ENCODE measurements around the gene HBZ. TPM values are rescaled to one million over a fixed set of nuclear protein-coding genes. Genes with fewer than 3 reads are reported as not detected.

Gene HBZ
- total RNA-seq, 1 experiment from 2014 or later = not detected

DNA sequence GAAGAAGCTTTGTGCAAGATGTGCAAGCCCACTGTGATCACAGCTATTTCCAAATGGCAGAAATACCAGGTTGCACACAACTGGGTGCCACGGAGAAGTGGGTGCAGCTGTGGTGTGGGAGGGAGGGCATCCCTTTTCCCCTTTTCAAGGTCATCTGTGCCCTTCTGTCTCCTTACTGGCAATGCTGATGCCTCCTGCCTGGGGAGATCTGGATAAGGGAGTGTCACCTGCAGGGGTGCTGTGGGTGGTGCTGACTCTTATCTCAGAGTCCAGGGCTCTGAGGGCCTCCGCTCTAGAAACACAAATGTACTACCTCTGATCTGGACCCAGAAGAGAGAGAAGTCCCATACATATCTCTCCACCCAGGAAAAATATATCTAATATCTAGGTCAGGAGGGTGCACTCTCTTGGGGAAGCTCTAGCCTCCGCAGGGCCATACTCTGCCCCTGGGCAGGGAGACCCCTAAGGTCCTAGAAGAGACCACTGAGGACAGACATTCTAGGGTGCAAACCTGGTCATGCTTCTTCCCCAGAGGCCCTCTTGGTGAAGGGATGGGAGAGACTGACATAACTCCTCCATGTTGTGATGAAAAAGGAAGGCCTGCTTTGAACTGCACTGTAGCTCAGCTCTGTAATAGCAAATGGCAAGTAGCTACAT, 32.5 kb upstream of the HBZ start:
- ATAC-seq = no peak
- no peaks in the 10 kb centered on the region for H3K9me3 ChIP-seq (ENCODE audit: control insufficient read depth in 1 of 2, insufficient read depth in 1 of 2, low read depth in 1 of 2, low read length in 2 of 2)
- BruUV-seq (replicated peaks) = no TSS peak

GRCh38 chr16:120756-121155, 31.7 kb upstream of the HBZ start:
- H3K79me2 ChIP-seq (ENCODE audit: insufficient read depth, low read length) = peaks cover 3% of the 10 kb centered on the region; the same call in 1 of the 2 replicates
- ChIA-PET RAD21 (ENCODE audit: low non-redundant PET in 1 of 2, low total read pairs in 2 of 2, uncharacterized antibody in 2 of 2, unreplicated experiment in 2 of 2) (no interaction called here), CTCF (no interaction called here), POLR2A (no interaction called here)
- intact Hi-C loops (cut with micrococcal nuclease) = no loop called here
- H3K36me3 ChIP-seq (ENCODE audit: control insufficient read depth in 1 of 2, insufficient read depth in 2 of 2, low read length in 2 of 2) = 0 out of 4 replicates have a peak, but pooled peaks cover 0 to 6% of the 10 kb centered on the region in 2 experiments
- no peak overlapping the region for H3K9ac ChIP-seq (ENCODE audit: low read length)
- DNase-seq (ENCODE audit: low read depth, low spot score) (no peak), ATAC-seq (no peak)
- no TSS peak for BruUV-seq (replicated peaks)
- H3K27ac ChIP-seq (ENCODE audit: low read depth, low read length) = no peak overlapping the region
- no peak overlapping the region for H2AFZ ChIP-seq (ENCODE audit: low read depth, low read length, poor library complexity, severe bottlenecking)
- H4K20me1 ChIP-seq (ENCODE audit: insufficient read depth) = no peaks in the 10 kb centered on the region
- H3K9me3 ChIP-seq (ENCODE audit: control insufficient read depth in 1 of 2, insufficient read depth in 1 of 2, low read depth in 1 of 2, low read length in 2 of 2) = no peaks in the 10 kb centered on the region
- H3K9me2 ChIP-seq (ENCODE audit: insufficient read depth) = no peaks in the 10 kb centered on the region
- no peaks in the 10 kb centered on the region for H3K27me3 ChIP-seq (ENCODE audit: insufficient read depth, low read length)
- H3K4me1 ChIP-seq (ENCODE audit: control insufficient read depth in 1 of 2, insufficient read depth in 2 of 2, low read length in 2 of 2) = peaks cover 7 to 9% of the 10 kb centered on the region in 2 experiments; a peak in 3 of 4 replicates
- no peak overlapping the region for H3K4me3 ChIP-seq (replicated peaks in 1 of 2; ENCODE audit: low read depth in 1 of 2, low read length in 2 of 2)
- no peak overlapping the region for H3K4me2 ChIP-seq (ENCODE audit: low read length)
- no peak for TF ChIP-seq POLR2A (IDR thresholded peaks at IDR 0.05; ENCODE audit: borderline replicate concordance, extremely low read depth, insufficient read depth, insufficient read length)
- TF ChIP-seq REST (IDR thresholded peaks at IDR 0.05; ENCODE audit: low read depth) = no peak
- TF ChIP-seq CBX3 (IDR thresholded peaks at IDR 0.05; ENCODE audit: low read depth) = no peak

More for the DNA sequence above, 32.5 kb upstream of the HBZ start:
- H3K9me2 ChIP-seq (ENCODE audit: insufficient read depth) = no peaks in the 10 kb centered on the region
- no peak overlapping the region for H3K27ac ChIP-seq (ENCODE audit: low read depth, low read length)
- no peak overlapping the region for H2AFZ ChIP-seq (ENCODE audit: low read depth, low read length, poor library complexity, severe bottlenecking)
- 0 out of 4 replicates have a peak, but pooled peaks cover 0 to 6% of the 10 kb centered on the region in 2 experiments for H3K36me3 ChIP-seq (ENCODE audit: control insufficient read depth in 1 of 2, insufficient read depth in 2 of 2, low read length in 2 of 2)
- H3K4me1 ChIP-seq (ENCODE audit: control insufficient read depth in 1 of 2, insufficient read depth in 2 of 2, low read length in 2 of 2) = peaks cover 7 to 9% of the 10 kb centered on the region in 2 experiments; a peak in 3 of 4 replicates
- H3K4me2 ChIP-seq (ENCODE audit: low read length) = no peak overlapping the region
- H4K20me1 ChIP-seq (ENCODE audit: insufficient read depth) = no peaks in the 10 kb centered on the region
- ChIA-PET POLR2A (no interaction called here), RAD21 (ENCODE audit: low non-redundant PET in 1 of 2, low total read pairs in 2 of 2, uncharacterized antibody in 2 of 2, unreplicated experiment in 2 of 2) (no interaction called here), CTCF (no interaction called here)
- DNase-seq (ENCODE audit: low read depth, low spot score) = no peak
- no peaks in the 10 kb centered on the region for H3K27me3 ChIP-seq (ENCODE audit: insufficient read depth, low read length)
- TF ChIP-seq FOSL1 (IDR thresholded peaks at IDR 0.05; ENCODE audit: low read depth) (no peak), SIN3A (IDR thresholded peaks at IDR 0.05; ENCODE audit: low read depth) (no peak), POLR2A (IDR thresholded peaks at IDR 0.05; ENCODE audit: borderline replicate concordance, extremely low read depth, insufficient read depth, insufficient read length) (no peak)
- H3K79me2 ChIP-seq (ENCODE audit: insufficient read depth, low read length) = no peaks in the 10 kb centered on the region; the same call in 1 of the 2 replicates
- H3K9ac ChIP-seq (ENCODE audit: low read length) = no peak overlapping the region
- H3K4me3 ChIP-seq (replicated peaks in 1 of 2; ENCODE audit: low read depth in 1 of 2, low read length in 2 of 2) = no peak overlapping the region
- intact Hi-C loops (cut with micrococcal nuclease) = no loop called here

Measured in HCT116 (cell line).